T47D (cell line): ENCODE results near the gene SMARCA1.

ENCODE experiments used
- DNase-seq, 2 experiments: peaks; one replicate each; pipeline versions ENCODE4 v3.0.0 to v3.0.0-alpha.2; 2011 to 2012; ENCODE audit warnings: low read depth in 1 of 2, low spot score in 1 of 2
- JUND ChIP-seq: IDR thresholded peaks from 2 replicates; pipeline ENCODE4 v1.6.1; 2012; ENCODE audit warnings: low read depth
- in situ Hi-C: cut with HindIII; loops from 2 replicates; pipeline ENCODE4 v1.10.0; 2016; ENCODE audit warnings: low sequenced_read_pairs, low pct_unique_long_range_greater_than_20kb

The SMARCA1 gene

GRCh38 chrX:129488359-129488758 is 34.9 kb downstream of the SMARCA1 start:
- no peak for DNase-seq
- in situ Hi-C loops: no loop called here
- no peak for TF ChIP-seq JUND

DNA sequence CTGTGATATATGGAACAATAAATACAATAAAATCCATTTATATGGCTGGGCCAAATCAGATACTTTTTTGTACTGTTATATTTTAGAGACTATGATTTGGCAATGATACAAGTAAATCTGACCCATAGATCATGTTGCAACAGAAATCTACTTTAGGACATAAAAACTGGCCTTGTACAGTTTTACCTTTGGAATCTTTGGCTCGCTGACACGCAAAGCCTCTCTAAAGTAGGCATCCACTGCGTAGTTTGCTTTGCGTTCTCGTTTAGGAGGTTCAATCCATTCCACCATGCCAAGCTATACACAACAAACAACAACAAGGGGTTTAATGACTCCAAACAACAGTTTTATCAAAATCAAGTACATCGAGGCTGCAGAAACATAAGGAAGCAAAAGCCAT is 42.4 kb downstream of the SMARCA1 start:
- no peak for DNase-seq
- in situ Hi-C loops: no loop called here
- TF ChIP-seq JUND: no peak

DNA sequence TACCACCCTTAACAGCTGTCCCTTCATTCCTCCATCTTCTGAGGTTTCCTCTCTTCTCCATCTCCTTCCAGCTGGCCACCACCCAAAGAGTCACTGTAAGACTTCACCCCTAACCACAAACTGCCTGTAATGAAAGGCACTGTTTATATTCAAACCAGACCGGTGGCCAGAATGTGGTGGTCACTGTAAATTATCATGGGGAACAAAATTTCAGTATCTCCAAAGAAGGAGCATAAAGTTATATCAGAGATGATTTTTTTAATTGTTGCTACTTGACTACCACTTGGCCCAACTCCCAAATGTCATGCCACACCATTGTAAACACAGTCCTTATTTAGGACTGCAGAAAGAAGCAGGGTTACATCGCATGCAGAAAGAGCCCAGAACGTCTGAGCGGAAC is 44.8 kb downstream of the SMARCA1 start:
- no peak for TF ChIP-seq JUND
- no peak for DNase-seq
- in situ Hi-C loops: no loop called here

DNA sequence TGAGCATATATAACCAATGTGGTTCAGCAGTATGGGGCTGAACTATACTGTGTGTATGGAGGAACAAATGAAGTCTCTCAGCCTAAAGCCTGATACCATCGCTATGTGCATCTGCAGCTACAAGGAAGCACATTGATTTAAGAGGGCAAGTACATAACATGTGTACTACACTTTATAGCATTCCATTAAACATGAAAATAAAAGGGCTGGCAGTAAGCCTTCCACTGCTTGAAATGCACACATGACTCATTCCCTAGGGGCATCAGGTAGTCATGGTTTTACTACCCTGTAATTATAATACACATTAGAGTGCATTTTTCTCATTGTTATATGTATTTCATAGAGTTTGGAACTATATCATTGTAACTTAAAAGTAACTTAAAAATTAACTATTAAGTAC is 51.2 kb downstream of the SMARCA1 start:
- in situ Hi-C loops: no loop called here
- DNase-seq: peak in 1 of 2 experiments; percentile 2
- no peak for TF ChIP-seq JUND

- in situ Hi-C loops: no loop called here
- no peak for DNase-seq
- no peak for TF ChIP-seq JUND
These were observed 60.6 kb downstream of the SMARCA1 start for GRCh38 chrX:129462707-129463106.

- in situ Hi-C loops: no loop called here
- no peak for TF ChIP-seq JUND
These were observed 61.4 kb downstream of the SMARCA1 start for GRCh38 chrX:129461801-129462456.

GRCh38 chrX:129452523-129452922 is 70.8 kb downstream of the SMARCA1 start:
- in situ Hi-C loops: no loop called here

More at GRCh38 chrX:129461801-129462456, 61.4 kb downstream of the SMARCA1 start:
- DNase-seq: no peak

GRCh38 chrX:129450123-129450522 is 73.2 kb downstream of the SMARCA1 start:
- TF ChIP-seq JUND: no peak
- in situ Hi-C loops: no loop called here
- DNase-seq: no peak

More at GRCh38 chrX:129452523-129452922, 70.8 kb downstream of the SMARCA1 start:
- no peak for TF ChIP-seq JUND
- no peak for DNase-seq

- no peak for DNase-seq
- in situ Hi-C loops: no loop called here
- TF ChIP-seq JUND: no peak
These were observed 74.1 kb downstream of the SMARCA1 start for GRCh38 chrX:129449148-129449547.

DNA sequence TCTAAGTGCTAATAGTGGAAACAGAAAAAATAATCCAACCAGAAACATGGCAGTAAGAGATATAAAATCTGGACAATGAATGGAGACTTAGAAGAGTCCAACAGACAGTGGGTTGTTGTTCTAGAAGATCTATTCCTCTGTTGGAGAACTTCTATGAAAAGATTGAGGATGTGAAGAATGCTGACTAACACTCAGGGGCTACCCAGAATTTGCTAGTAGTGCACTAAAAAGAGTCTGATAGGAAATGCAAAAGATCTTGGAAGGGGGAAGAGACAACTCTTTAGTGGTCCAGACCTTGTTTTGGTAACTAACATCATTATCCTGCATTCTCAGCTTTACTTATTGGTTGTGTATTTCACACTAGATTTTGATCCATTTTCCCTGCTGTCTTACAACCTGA is 77.9 kb downstream of the SMARCA1 start:
- TF ChIP-seq JUND: no peak
- in situ Hi-C loops: no loop called here
- no peak for DNase-seq

DNA sequence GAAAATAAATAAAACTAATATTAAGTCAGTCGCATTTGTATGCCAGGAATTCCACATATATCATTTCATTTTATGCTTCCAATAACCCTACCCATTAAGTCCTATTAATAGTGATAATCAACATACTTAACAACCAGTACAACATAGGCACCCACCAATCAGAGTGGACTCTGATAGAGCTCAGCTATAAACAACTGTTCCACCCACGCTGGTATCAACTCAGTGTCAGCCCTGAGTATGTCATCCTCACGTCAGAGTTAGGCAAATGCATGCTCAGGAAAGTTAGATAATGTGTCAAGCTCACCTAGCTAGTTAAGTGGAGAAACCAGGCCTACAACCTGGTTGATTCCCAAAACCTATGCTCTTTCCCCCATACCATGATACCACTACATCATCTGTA is 89.3 kb downstream of the SMARCA1 start:
- TF ChIP-seq JUND: no peak
- no peak for DNase-seq
- in situ Hi-C loops: no loop called here

DNA sequence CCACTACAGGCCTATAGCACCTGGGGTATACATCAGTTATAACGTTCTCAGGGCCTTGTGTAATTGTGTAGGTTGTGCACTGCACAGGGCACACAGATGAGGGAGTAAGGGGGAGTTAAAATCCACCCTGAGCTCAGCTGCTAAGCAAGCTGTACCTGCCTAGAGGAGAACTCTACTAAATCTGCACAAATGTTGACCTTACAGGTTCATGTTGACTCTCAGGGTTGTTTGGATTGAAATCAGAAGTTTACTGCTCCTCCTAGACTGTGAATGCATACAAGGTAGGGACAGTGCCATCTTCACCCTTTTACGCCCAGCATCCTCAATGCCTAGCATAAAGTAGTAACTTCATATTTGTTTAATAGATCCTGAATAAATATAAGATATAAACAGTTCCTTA is 89.8 kb downstream of the SMARCA1 start:
- DNase-seq: peak in 1 of 2 experiments; percentile 6
- no peak for TF ChIP-seq JUND
- in situ Hi-C loops: no loop called here

GRCh38 chrX:129427267-129427666 is 96.0 kb downstream of the SMARCA1 start:
- in situ Hi-C loops: no loop called here
- no peak for TF ChIP-seq JUND
- DNase-seq: no peak

DNA sequence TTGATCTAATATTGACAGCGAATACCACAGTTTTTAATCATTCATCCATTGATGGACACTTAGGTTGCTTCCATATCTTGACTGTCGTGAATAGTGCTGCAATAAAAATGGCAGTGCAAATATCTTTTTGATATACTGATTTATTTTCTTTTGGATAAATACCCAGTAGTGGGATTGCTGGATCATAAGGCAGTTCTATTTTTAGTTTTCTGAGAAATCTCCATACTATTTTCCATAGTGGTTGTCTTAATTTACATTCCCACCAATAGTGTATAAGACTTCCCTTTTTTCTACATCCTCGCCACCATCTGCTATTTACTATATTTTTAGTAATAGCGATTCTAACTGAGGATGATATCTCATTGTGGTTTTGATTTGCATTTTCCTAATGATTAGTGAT is 100.1 kb downstream of the SMARCA1 start:
- in situ Hi-C loops: no loop called here
- TF ChIP-seq JUND: no peak
- DNase-seq: no peak
